T-helper 1 cell (primary cell): ENCODE data around the gene ISY1.

Experiments
- DNase-seq, 5 donors: peaks; one replicate each; pipeline ENCODE4 v3.0.0-alpha.2; 2012 to 2020

Gene ISY1

DNA sequence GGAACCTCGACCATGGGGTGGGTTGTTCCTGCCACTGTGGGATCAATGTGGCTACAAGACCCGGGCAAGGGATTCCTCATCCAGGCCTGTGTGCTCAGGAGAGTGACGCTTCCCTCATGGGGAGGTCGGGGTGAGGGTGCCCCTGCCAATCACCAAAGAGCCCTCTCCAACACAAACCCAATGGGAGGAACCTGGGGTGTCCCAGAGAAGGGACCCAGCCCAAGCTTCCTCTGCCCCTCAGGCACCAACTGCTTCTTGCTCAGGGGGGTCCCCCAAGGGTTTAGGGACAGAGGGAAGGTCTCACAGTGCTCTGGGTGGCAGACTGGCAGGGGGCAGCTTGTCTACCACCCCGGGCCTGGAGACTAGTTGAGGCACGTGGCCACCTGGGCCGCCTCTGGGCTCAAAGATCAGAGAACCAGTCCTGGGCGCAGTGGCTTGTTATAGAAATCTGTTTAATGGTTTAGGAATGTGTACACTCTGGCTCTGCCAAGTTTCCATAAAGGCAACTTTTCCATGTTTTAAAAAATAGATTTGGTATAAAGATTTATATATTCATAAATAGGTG, 73.6 kb downstream of the ISY1 start:
- DNase-seq: no peak

GRCh38 chr3:129085818-129086217, 75.0 kb downstream of the ISY1 start:
- no peak for DNase-seq

DNA sequence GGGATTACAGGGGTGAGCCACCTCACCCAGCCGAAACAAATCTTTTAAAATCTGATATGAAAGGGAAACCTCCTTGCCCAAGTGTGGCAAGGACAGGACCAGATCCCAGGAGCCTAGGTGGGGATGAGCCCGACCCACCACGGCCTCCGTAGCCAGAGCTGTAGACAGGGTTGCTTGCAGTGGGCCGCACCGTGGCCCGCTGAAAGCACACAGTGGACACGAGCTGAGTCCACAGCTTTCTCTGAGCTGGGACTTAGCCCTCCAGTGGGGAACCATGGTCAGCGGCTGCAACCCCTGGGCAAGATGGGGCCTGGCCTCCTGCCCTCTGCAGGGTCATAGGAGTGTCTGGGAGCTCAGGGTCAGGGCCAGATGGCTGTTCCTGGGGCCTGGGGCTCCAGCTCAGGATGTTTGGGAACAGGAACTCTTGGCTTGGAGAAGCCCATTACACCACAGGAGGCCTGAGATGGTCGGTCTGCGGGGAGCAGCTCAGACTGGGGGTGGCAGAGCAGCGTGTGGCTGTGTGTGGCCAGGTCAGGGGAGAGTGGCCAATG, 75.6 kb downstream of the ISY1 start:
- no peak for DNase-seq

DNA sequence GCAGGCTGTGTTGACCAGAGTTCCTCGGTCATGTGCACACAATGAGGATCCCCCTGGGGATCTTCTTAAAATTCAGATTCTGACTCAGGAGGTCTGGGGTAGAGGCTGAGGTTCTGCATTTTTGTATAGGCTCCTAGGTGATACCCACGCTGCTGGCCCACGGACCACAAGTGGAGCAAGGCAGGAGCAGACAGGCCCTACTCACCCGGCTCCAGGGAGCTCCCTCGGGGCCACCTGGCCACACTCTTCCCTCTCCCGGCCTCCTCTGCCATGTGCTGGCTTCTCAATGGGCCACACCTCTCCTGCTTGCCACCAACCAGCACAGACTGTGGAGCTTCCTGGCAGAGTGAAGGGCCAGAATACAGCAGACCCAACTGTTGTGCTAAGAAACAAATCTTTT, 76.4 kb downstream of the ISY1 start:
- no peak for DNase-seq

DNA sequence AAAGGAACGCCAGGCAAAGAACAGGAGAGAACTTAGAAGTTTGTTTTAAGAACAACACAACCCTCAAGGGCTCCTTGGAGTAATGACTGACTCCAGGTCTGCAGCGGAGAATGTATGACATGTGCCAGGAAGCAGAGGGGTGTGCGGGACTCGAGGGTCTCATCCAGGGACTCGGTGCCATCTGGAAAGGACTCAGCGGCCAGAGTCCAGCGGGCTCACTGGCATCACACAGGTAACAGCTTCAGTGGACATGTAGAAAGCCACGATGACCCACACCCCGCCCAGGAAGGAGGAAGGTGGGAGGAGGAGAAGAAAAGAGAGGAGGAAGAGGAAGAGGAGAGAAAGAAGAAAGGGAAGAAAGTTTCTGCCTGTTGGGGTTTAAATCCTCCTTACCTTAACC, 78.8 kb downstream of the ISY1 start:
- DNase-seq: no peak

DNA sequence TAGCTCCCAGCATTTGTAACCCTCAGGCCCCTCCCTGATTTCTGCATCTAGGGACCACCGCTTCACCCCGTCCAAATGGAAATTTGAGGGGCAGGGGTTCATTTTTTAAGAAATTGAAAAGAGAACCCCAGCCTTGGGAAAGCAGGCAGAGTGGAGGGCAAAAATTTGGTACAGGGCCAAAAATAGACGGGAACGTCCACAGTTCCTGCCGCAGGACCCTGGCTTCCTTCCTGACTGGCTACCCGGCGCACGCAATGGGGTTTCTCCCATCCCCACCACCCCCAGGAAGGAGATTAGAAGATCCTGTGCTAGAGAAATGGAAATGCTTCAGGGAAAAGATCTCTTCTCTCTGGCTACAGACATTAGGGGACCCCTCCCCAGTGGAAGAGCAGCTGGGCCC, 79.4 kb downstream of the ISY1 start:
- DNase-seq: no peak

- DNase-seq: no peak
Measured at GRCh38 chr3:129078510-129078909, 82.4 kb downstream of the ISY1 start.
